GM04503 (cell line): Measurements from ENCODE around the gene SPRYD7.
"Not testable (repeated sequence)": the region's sequence is repeated elsewhere in the genome, so short reads cannot be mapped to it uniquely, and the experiment has no call there.

ENCODE experiments used
- DNase-seq: peaks from one replicate; pipeline ENCODE4 v3.0.0-alpha.2; 2012; ENCODE audit warnings: low read depth

Gene SPRYD7, protein sequence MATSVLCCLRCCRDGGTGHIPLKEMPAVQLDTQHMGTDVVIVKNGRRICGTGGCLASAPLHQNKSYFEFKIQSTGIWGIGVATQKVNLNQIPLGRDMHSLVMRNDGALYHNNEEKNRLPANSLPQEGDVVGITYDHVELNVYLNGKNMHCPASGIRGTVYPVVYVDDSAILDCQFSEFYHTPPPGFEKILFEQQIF

DNA sequence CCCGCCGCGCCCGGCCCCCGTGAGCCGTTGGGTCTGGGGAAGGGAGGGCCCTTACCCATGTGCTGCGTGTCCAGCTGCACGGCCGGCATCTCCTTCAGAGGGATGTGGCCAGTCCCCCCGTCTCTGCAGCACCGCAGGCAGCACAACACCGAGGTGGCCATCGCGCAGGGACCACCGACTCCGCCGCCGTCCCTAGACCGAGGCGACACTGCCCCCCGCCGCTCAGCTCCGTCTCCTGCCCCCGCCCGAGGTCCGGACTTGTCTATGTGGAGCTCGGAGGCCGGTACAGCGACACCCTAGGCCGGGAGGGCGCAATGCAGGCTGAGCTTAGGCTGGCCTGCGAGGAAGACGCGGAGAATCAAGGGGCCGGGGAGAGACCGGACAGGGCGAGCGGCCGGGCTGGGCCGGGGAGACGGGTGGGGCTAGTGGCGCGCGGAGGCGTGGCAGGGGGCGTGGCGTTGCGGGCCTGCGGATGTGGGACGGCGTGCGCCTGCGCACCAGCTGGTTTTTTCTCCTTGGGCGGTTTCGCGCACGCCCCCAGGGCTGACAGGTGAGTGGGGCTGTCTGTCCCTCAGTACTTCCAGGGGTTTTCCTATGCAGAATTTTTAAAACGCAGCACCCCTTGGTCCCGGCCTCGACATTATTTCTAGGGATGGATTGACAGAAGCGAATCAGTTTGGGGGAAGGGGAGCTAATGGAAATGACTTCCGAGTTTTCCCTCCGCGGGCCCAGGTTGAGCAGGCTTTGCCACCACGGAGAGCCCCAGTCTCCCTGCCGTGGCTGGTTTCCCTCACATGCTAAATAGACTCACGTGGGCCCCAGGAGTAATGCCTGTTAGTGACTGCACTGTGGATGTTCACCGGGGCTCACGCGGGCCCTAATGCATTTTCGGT is at the start of gene SPRYD7:
SPRYD7 (minus strand) TSS at position 266 of the 893 bp plus-strand sequence; CDS start at position 161, 105 bp downstream.
- peak; percentile 80 for DNase-seq

DNA sequence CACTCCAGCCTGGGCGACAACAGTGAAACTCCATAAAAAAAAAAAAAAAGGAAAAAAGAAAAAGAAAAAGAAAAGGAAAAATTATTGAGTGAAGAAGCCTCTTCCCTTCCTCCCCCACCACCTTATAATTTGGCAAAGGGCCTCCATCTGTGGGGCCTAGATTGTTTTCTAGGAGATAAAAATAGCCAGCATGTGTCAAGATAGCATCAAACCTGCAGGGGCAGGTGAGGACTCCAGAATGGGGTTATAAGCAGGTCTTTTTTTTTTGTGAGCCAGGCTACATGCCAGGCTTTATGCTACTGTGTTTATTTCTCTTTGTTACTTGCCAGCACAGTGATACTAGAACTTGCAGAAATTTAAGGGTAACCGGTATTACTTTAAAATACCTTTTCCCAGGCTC is 49.0 kb upstream of the SPRYD7 start:
- DNase-seq: no peak

DNA sequence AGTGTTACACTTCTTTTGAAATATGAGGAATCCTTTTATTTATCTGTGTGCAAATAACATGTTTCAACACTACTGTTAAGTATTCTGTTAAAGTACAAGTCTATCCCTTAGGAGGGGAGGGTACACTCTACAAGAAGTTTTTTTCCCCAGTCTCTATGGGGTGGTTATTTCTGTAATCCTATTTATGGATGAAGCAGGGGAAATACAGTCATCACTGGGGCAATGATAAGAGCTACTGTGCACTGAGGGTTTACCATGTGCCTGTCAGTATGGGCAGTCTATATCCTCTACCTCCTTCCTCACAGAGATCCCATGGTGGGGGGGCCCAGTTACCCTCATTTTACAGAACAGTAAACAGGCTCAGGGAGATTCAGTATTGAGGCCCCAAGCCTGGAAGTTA is 44.1 kb upstream of the SPRYD7 start:
- no peak for DNase-seq

DNA sequence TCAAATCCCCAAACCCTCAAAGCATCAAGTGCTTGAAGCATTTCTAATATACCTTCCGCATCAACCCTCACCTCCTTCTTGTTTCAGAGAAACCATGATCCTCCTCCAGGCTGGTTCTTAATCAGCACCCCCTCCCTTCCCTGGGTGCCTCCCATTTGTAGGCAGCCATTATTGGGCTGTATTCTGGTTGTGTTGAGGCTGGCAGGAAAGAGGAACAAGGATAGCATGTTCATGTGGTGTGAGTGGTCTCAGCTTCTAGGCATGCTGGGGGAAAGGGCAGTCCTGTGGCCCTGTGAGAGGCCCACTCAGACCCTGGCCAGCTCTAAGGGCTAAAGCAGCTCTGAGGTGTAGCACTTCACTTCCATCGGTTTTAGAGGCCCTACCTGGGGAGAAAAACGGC is 41.9 kb upstream of the SPRYD7 start:
- DNase-seq: no peak

DNA sequence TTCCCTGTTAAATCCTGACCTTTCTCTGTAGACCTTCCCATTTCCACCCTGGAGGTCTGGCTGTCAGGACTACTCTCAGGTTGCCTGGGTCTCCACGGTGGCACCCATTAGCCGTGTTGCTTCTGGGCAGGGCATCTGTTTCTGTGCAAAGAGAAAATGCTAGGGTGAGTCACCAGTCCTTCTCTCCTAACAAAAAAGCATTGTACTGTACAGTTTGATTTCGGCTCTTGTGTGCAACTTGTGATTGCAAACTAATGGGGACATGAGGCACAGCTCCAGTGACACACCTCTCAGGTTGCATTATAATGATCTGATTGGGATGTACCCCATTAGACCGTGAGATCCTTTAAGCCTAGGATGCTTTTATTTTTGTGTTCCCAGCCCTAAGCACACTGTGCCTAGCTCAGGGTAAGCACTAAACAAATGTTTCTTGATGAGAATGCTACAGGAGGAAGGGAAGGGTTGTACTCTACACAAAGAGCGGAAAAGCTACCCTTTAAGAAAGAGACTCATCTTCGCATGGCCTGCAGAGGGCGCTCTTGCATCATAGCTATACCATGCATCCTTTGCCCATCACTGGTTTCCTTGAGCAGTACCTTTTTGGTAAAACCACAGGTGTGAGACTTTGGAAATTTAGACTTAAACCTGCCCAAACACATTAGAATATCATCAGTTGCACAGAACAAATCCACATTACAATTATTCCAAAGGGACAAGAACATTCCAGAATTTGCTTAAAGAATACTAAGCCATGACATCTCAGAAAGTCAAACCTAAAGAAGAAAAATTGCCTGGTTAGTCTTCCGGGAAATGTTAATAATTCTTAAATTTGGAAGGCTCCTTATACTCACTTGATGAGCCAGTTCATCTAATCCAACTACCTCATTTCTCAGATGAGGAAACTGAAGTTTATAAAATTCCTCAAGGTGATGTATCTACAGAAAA is 40.4 kb upstream of the SPRYD7 start:
- no peak for DNase-seq

DNA sequence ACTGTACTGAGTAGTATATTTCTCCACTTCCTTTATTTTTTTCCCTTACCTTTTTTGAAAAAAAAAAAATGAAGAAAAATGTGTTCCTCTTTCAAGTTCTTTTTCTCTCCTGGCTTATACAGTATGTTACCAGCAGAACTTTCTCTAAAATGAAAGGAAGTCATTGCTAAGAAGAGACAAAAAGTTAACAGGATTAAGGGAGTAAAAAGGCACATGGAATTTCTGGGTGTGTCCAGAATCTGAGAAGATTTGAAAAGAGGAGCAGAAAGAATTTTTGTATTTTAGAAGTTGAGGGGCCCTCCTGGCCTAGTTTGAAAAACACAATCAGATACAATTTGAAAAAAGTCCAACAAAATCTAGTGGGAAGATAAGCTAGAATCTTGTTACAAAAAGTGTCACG is 39.7 kb upstream of the SPRYD7 start:
- no peak for DNase-seq

DNA sequence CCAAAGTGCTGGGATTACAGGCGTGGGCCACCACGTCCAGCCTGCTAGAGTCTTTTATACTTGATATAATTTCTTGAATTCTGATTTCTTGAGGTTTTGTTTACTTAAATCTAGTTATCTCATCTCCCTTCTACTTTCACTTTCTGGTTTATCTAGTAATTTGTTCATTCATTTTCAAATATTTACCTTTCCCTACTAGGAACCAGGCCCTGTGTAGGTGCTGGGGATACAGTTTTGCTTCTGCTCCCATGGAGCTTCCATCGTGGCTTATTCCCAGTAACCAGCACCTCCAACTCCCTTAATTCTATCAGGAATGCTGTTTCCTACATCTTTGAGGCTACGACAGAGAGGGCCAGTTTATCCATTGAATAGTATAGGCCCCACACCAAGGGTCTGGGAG is 36.6 kb upstream of the SPRYD7 start:
- DNase-seq: no peak

DNA sequence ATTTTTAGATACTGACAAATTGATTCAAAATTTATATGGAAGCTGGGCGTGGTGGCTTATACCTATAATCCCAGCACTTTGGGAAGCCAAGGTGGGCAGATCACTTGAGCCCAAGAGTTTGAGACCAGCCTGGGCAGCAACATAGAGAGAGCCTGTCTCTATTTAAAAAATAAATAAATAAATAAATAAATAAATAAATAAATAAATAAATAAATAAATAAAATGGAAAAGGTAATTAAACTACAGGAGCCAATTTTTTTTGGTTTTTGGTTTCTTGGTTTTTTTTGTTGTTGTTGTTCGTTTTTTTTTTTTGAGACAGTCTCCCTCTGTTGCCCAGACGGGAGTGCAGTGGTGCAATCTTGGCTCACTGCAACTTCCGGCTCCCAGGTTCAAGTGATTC is 31.3 kb upstream of the SPRYD7 start:
- no peak for DNase-seq

DNA sequence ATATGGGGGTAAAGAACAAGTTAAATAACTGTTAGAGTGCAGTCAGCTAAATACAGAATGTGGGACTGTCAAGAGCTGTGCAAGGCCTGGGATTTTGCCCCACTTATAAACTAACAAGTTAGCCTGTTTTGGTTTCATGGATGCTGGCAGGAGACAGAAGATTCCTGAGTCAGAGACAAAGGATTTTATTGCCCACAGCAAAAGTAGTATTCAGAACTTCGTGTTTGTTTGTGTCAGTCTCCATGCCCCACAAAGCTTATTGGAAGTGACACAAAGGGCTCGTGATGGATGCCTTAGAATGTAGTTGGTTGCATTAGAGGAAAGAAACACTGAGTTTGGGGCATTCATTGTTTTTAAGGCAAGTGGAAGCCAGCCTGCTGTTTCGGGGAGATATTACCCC is 22.2 kb upstream of the SPRYD7 start:
- no peak for DNase-seq

DNA sequence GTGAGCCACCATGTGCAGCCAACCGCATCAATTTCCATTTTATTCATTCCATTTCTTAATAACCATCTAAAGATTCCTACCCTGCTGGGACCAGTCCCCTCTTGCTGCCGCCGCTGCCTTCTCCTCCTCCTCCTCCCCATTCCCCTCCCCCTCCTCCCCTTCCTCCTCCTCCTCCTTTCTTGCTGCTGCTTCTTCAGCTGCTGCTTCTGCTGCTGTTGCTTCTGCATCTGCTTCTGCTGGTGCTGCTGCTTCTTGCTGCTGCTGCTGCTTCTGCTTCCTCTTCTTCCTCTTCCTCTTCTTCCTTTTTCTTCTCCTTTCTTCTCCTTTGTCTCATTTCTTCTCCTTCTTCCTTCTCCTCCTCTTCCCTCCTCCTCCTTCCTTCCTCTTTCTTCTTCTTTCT is 20.0 kb upstream of the SPRYD7 start:
- no peak for DNase-seq

DNA sequence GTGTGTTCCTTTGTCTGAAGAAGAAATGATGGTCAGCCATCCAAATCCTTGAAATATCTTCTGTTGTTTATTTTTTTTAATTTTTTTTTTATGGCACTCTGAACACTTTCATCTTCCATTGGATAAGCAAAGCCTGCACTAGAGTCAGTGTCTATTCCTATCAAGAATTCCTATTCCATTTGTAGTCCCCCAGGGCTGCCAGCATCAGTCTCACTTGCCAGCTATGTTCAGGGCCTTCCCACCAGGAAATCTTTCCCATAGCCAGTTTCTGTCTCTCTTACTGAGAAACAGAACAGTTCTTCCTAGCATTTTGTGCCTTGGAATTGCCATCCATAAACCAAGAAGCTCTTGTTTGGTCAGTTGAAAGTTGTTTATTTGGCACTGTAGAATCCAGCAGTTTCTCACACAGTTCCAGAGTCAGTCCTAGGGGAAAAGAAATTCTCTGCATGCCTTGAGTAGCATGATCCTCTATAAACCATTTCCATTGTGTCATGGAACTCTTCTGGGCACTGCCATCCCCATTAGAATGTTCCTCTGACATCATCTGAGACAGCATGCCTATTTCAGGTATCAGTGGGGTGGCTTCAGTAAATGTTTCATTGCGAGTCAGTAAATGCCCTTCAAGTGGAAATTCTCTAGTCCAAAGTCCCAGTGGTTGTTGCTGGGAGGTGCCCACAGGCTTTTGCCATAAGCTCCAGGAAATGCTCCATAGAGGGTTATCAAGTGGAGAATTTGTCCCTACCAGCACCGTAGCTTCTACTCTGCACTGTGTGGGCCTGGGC is 18.7 kb upstream of the SPRYD7 start:
- no peak for DNase-seq

DNA sequence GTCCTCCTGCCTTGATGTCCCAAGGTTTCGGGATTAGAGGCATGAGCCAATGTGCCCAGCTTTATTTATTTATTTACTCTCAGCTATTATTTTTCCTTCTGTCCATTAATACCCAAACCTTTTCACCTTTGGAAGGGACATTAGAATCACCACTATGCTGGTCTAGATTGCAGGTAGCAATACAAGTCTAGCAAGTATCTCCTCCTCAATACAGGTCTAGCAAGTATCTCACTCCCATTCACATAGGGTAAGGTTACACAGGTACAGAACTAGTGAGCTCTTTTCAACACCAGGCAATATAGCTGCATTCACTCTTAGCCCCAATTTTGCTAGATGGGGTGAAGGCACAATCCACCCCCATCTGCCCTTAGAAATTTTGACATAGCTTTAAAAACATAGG is 17.4 kb upstream of the SPRYD7 start:
- no peak for DNase-seq

DNA sequence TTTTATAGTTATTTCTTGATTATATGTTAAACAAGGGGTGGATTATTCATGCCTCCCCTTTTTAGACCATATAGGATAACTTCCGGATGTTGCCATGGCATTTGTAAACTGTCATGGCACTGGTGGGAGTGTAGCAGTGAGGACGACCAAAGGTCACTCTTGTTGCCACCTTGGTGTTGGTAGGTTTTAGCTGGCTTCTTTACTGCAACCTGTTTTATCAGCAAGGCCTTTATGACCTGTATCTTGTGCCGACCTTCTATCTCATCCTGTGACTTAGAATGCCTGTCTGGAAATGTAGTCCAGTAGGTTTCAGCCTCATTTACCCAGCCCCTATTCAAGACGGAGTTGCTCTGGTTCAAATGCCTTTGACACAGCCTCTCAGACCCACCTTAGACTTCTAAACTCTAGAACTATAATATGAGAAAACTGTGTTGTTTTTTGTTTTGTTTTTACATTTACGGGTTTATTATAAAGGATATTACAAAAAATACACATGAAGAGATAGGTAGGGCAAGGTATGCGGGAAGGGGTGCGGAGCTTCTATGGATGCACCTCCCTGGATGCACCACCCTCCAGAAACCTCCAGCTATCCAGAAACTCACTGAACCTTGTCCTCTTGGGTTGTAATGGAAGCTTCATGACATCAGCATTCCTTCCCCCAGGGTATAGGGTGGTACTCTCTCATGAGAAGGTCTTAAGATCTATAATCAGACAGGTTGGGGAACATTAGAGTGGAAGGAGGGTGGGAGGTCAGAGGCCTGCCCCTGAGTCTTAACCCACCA is 15.8 kb upstream of the SPRYD7 start:
- no peak for DNase-seq

DNA sequence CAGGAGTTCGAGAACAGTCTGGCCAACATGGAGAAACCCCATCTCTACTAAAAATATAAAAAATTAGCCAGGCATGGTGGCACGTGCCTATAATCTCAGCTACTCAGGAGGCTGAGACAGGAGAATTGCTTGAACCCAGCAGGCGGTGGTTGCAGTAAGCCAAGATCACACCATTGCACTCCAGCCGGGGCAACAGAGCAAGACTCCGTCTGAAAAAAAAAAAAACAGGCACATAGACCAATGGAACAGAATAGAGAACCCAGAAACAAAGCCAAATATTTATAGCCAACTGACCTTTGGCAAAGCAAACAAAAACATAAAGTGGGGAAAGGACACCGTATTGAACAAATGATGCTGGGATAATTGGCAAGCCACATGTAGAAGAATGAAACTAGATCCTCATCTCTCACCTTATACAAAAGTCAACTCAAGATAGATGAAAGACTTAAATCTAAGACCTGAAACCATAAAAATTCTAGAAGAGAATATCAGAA is 12.7 kb upstream of the SPRYD7 start:
- DNase-seq: not testable (repeated sequence)

DNA sequence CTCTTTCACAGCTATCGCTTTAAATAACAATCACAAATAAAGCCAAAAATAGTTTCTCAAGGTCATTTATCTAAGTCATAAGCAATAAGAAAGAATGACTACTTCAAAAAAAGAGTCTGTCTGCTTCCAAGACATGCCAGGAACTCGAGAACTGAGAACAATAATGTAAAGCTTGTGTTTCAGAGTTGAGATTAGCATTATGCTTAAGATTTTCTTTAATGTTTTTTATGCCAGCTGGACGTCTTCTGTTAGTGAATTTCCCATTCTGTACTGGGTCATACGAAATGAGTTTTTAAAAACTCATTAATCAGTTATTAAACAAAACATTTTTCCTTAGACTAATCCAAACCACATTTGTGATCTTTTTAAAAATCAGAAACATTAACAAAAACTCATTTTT is 3.2 kb upstream of the SPRYD7 start:
- no peak for DNase-seq

DNA sequence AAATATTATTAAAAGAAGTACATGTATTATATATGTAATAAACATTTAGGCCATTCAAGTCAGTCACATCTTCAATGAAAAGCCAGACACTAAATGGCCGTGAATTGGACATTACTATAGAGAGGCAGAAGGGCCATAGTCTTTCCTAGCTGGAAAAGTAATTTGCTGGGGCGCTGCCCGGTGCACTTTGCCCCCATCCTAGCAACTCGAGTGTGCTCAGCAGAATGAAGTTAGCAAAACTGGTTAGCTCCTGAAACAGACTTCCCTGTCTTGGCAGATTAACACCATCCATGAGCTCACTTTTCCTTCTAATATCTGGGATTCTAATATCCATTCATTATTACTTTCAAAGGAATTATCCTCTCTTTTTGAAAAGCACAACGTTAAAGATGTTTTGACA is 2.8 kb upstream of the SPRYD7 start:
- no peak for DNase-seq

DNA sequence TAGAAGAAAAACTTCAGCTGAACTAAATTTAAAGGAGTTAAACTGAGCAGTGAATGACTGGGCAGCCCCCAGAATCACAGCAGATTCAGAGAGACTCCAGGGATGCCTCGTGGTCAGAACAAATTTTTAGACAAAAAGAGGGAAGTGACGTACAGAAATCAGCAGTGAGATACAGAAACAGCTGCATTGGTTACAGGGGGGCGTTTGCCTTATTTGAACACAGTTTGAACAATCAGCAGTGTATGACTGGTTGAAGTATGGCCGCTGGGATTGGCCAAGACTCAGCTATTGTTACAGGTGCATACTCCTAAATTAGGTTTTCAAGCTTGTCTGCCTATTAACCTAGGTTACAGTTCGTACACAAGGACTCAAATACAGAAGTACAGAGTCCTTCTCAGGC is 2.2 kb upstream of the SPRYD7 start:
- no peak for DNase-seq

DNA sequence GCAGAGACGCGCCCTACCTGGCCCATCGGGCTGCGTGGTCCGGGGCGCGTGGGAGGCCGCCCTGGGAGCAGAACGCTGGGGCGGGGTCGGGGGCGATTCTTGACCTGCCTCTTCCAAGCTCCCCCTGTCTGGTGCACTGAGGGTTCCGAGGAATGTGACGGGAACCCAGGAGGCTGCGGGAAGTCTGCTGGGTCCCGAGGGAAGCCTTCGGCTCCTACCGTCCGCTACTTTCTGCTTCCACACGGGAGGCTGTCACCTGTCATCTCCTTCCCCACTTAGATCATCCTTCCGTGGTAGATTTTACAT is 781 bp upstream of the SPRYD7 start:
- DNase-seq: no peak

DNA sequence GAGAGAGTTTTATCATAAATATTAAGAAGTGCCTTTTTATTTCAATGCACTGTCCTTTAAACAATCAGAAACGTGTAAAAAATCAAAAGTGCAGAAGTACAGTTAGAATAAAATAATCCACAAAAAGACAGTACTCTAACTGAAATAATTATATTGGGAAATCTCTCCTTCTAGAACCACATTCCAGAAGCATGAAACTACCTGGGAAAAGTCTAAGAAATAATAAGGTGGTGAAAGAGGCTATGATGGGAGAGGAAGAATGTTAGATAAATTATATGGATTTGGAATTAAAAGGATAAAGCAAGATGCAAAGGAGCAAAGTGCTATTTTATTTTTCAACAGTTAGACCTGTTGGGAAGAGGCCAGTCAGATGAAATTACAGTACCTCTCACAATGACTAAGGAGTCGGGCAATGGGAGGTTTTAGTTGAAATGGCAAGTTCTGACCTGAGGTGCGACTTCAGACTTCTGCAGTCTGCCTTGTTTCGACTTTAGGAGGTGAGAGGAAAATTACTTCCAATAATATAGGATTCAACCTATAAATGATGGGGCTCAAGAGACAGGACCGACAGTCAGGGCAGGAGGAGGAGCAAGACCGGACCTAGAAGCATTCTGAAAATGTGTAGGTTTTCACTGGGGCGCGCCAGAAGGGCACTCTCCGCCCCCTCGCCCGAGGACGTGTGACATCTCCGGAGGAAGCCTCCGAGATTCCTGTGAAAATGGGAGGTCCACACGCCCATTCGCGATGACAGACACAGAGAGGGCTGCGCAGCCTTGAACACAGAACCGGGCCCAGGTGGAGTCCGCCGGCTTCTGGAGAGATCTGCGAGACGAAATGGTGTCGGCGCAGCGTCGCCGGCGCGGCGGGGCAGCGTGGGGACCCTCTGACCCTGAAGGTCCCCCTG is 717 bp downstream of the SPRYD7 start:
- DNase-seq: no peak

DNA sequence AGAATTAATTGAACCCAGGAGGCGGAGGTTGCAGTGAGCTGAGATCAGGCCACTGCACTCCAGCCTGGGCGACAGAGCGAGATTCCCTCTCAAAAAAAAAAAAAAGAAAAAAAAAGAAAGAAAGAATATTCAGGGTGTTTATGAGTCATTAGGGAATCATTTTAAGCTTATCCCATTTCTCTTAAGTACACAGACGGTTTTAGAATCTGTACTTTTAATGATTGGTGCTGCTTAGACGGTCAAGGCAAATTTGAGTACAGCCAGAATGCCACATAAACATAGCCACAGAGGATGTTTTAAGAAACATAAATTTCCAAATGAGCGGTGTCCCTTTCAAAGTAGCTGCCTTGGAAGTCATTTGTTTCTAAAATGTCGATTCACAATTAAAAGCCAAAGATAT is 2.6 kb downstream of the SPRYD7 start:
- no peak for DNase-seq
